Measurements from ENCODE around the gene SFXN2.
"Not testable (repeated sequence)": the region's sequence is repeated elsewhere in the genome, so short reads cannot be mapped to it uniquely, and the experiment has no call there.

DNA sequence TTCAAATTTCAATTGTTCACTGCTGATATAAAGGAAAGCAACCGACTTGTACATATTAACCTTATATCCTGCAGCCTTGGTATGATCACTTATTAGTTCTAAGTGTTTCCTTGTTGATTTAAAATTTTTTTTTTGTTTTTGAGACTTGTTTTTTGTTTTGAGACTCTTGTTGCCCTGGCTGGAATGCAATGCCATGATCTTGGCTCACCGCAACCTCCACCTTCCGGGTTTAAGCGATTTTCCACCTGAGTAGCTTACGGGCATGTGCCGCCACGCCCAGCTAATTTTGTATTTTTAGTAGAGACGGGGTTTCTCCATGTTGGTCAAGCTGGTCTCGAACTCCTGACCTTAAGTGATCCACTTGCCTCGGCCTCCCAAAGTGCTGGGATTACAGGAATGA lies 19.0 kb upstream of the SFXN2 start:
- TF ChIP-seq, protein P1, sequence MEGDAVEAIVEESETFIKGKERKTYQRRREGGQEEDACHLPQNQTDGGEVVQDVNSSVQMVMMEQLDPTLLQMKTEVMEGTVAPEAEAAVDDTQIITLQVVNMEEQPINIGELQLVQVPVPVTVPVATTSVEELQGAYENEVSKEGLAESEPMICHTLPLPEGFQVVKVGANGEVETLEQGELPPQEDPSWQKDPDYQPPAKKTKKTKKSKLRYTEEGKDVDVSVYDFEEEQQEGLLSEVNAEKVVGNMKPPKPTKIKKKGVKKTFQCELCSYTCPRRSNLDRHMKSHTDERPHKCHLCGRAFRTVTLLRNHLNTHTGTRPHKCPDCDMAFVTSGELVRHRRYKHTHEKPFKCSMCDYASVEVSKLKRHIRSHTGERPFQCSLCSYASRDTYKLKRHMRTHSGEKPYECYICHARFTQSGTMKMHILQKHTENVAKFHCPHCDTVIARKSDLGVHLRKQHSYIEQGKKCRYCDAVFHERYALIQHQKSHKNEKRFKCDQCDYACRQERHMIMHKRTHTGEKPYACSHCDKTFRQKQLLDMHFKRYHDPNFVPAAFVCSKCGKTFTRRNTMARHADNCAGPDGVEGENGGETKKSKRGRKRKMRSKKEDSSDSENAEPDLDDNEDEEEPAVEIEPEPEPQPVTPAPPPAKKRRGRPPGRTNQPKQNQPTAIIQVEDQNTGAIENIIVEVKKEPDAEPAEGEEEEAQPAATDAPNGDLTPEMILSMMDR (IDR thresholded peaks at IDR 0.05 in 4 of 5, conservative IDR thresholded peaks at IDR 0.05 in 1 of 5): not testable (repeated sequence)
- TF ChIP-seq POLR2A (IDR thresholded peaks at IDR 0.05): not testable (repeated sequence)

Measured in gastrocnemius medialis (tissue), 4 donors.